ENCODE measurements around the gene PAQR7.

Gene PAQR7

DNA sequence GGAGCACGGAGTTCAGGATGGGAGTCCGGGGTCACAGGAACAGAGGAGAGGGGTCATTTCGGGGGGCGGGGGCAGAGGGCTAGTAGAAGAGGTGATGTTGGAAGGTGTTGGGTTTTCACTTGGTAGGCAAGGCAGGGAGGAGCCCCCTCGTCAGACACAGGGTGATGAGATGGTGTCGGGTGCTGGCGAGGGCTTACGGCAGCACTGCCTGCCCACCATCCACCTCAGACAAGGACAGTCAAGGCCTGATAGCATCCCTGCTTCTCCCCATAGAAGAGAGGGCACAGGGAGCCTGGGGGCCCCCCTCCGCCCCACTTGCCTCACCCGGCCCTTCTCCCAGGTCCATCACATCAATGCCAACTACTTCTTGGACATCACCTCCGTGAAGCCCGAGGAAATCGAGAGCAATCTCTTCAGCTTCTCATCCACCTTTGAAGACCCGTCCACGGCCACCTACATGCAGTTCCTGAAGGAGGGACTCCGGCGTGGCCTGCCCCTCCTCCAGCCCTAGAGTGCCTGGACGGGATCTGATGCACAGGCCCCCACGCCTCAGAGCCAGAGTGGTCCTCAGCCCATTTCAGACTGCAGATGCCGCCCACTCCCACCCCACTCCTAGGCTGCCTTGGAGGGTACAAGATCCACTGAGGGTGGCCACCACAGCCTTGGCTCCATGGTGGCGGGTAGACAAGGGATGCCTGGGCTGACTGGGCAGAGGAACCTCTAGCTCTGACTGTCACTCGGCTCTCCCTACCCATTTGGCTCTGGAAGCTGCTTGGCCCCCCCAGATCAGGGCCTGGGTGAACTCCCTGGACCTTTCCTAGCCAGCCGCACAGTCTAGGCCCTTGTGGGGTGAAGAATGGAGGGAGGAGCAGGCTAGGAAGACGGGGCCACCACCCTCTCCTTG is 60.0 kb downstream of the PAQR7 start:
- no peak for DNase-seq

GRCh38 chr1:25814549-25815087 is 60.9 kb downstream of the PAQR7 start:
- no peak for DNase-seq

DNA sequence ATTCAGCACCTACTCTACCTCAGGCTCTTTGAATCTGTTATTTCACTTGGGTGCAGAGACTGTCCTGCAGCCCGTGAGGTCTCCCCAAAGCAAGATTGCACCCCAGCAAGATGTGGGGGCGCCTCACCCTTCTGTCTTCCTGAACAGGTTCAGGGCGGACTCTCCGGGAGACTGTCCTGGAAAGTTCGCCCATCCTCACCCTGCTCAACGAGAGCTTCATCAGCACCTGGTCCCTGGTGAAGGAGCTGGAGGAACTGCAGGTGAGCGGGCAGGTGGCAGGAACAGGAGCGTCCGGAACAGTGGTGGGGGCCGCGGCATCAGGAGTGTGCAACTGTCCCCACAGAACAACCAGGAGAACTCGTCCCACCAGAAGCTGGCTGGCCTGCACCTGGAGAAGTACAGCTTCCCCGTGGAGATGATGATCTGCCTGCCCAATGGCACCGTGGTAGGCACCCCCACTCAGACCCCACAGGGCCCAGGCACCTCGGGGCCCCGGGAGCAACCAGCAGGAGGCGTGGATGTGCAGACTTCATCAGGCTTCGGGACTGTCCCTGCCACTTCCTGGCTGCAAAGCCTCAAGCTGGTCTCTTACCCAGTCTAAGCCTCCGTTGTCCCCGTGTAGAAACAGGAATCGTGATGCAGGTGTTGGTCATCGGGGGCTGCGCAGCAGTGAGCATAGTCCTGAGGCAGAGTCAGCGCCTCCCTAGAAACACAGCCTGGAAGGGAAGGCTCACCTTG is 61.6 kb downstream of the PAQR7 start:
- no peak for DNase-seq

- DNase-seq: no peak
Observed at GRCh38 chr1:25813071-25813733, 62.3 kb downstream of the PAQR7 start.
